GM19023 (cell line): ENCODE measurements around the gene CUEDC2.
"Not testable (repeated sequence)": the region's sequence is repeated elsewhere in the genome, so short reads cannot be mapped to it uniquely, and the experiment has no call there.

ENCODE experiments used
- ATAC-seq: cut with Tn5 transposase; IDR thresholded peaks from one replicate; pipeline ENCODE4 v1.9.1; 2021; ENCODE audit warnings: mild to moderate bottlenecking, moderate library complexity; ENCODE audit not compliant: unreplicated experiment

Gene CUEDC2

GRCh38 chr10:102455893-102456471, 23.6 kb upstream of the CUEDC2 start:
- ATAC-seq: no peak

- not testable (repeated sequence) for ATAC-seq
Observed at GRCh38 chr10:102454662-102455487, 22.5 kb upstream of the CUEDC2 start.

GRCh38 chr10:102453502-102453901, 21.1 kb upstream of the CUEDC2 start:
- ATAC-seq: no peak

GRCh38 chr10:102452672-102453340, 20.4 kb upstream of the CUEDC2 start:
- ATAC-seq: no peak

GRCh38 chr10:102451105-102451969, 19.0 kb upstream of the CUEDC2 start, which contains the start of gene C10orf95:
Gene C10orf95, minus strand, starts transcription at chr10:102451543. Its CDS starts 450 bp downstream, at chr10:102451093.
- ATAC-seq: no peak

- ATAC-seq: peak; percentile 74
Observed at GRCh38 chr10:102450374-102451104, 18.2 kb upstream of the CUEDC2 start.

- no peak for ATAC-seq
Observed at GRCh38 chr10:102450124-102450373, 17.7 kb upstream of the CUEDC2 start.

GRCh38 chr10:102449321-102450123, 17.1 kb upstream of the CUEDC2 start:
- ATAC-seq: peak; percentile 51

GRCh38 chr10:102444851-102445250, 12.5 kb upstream of the CUEDC2 start:
- ATAC-seq: no peak

GRCh38 chr10:102438374-102438773, 6.0 kb upstream of the CUEDC2 start:
- ATAC-seq: no peak

- no peak for ATAC-seq
Observed at GRCh38 chr10:102437515-102437914, 5.1 kb upstream of the CUEDC2 start.

GRCh38 chr10:102436312-102436711, 3.9 kb upstream of the CUEDC2 start:
- ATAC-seq: no peak

GRCh38 chr10:102435529-102436233, 3.3 kb upstream of the CUEDC2 start:
- no peak for ATAC-seq

GRCh38 chr10:102435133-102435497, 2.7 kb upstream of the CUEDC2 start:
- ATAC-seq: no peak

- no peak for ATAC-seq
Observed at GRCh38 chr10:102434394-102435132, 2.2 kb upstream of the CUEDC2 start.

- ATAC-seq: no peak
Observed at GRCh38 chr10:102433619-102434046, 1.3 kb upstream of the CUEDC2 start.

- ATAC-seq: no peak
Observed at GRCh38 chr10:102431452-102432124, 786 bp downstream of the CUEDC2 start.

- no peak for ATAC-seq
Observed at GRCh38 chr10:102429468-102429867, 2.9 kb downstream of the CUEDC2 start.
